Gastrocnemius medialis (tissue), 4 donors: Measurements from ENCODE around the gene CROCC.
"Not testable (repeated sequence)": the region's sequence is repeated elsewhere in the genome, so short reads cannot be mapped to it uniquely, and the experiment has no call there.

Experiments
- CTCF ChIP-seq, 5 experiments: fragments of 450-650 bp in 3 of 5; fragments of 200-600 bp in 2 of 5; sonication (generic) in 2 of 5; IDR thresholded peaks in 4 of 5; conservative IDR thresholded peaks in 1 of 5; 1 replicate in 4 of 5; 2 replicates in 1 of 5; pipeline ENCODE4 v1.5.1; 2016 to 2019; ENCODE audit warnings: antibody characterized with exemption in 5 of 5, mild to moderate bottlenecking in 3 of 5, moderate library complexity in 3 of 5
- POLR2A ChIP-seq, 2 donors: fragments of 450-650 bp; IDR thresholded peaks; one replicate each; pipeline ENCODE4 v1.6.1; 2017; ENCODE audit warnings: antibody characterized with exemption in 2 of 2, mild to moderate bottlenecking in 2 of 2, moderate library complexity in 2 of 2

- TF ChIP-seq CTCF (IDR thresholded peaks at IDR 0.05 in 4 of 5, conservative IDR thresholded peaks at IDR 0.05 in 1 of 5); POLR2A (IDR thresholded peaks at IDR 0.05): not testable (repeated sequence)
These were observed 7.7 kb downstream of the CROCC start for GRCh38 chr1:16929146-16930041.
